Caco-2 (cell line): Measurements from ENCODE around the gene SYNGR1. TPM values are rescaled to one million over a fixed set of nuclear protein-coding genes. Genes with fewer than 3 reads are reported as not detected.

Experiments
- BruUV-seq: library from RNA; stranded (reverse); fragments of 400-500 nt; replicated peaks from 2 replicates; lab custom pipeline; 2021; lab: Mats Ljungman, UMichigan
- CTCF ChIA-PET: fragments of 300-600 bp; sonication (Branson Sonifier 250); formaldehyde crosslinking; loops from one replicate; lab custom pipeline; 2022; ENCODE audit warnings: antibody characterized with exemption; lab: Charles Lee
- POLR2A ChIA-PET: fragments of 300-600 bp; sonication (Branson Sonifier 250); formaldehyde crosslinking; loops from one replicate; lab custom pipeline; 2022; ENCODE audit warnings: antibody characterized with exemption; lab: Charles Lee
- DNase-seq, 2 experiments: peaks; one replicate each; pipeline versions ENCODE4 v3.0.0 to v3.0.0-alpha.2; 2020 to 2022
- H3K27me3 ChIP-seq: replicated peaks from 2 replicates; pipeline ENCODE4 v1.6.0; 2011; ENCODE audit warnings: low read length; ENCODE audit not compliant: control insufficient read depth, insufficient read depth
- H3K36me3 ChIP-seq: 2 replicates; pipeline ENCODE4 v1.5.1; 2011; ENCODE audit warnings: low read length; ENCODE audit not compliant: control insufficient read depth, insufficient read depth
- H3K4me1 ChIP-seq: fragments of 250-450 bp; sonication (Bioruptor Pico); 2 replicates; pipeline ENCODE4 v1.5.1; 2020; ENCODE audit warnings: mild to moderate bottlenecking
- H3K4me3 ChIP-seq: 2 replicates; pipeline ENCODE4 v1.5.1; 2011; ENCODE audit warnings: low read depth, mild to moderate bottlenecking, control low read depth, low read length
- H3K9me3 ChIP-seq: fragments of 250-450 bp; sonication (Bioruptor Pico); 2 replicates; pipeline ENCODE4 v1.5.1; 2020; ENCODE audit warnings: mild to moderate bottlenecking, moderate library complexity
- H3K27ac Mint-ChIP-seq: one replicate; pipeline ENCODE4 v1.8.0; 2022; ENCODE audit warnings: mixed read lengths; ENCODE audit not compliant: unreplicated experiment
- H3K27me3 Mint-ChIP-seq: one replicate; pipeline ENCODE4 v1.8.0; 2022; ENCODE audit warnings: mixed read lengths; ENCODE audit not compliant: insufficient read depth, unreplicated experiment
- H3K36me3 Mint-ChIP-seq: one replicate; pipeline ENCODE4 v1.8.0; 2022; ENCODE audit warnings: mild to moderate bottlenecking, mixed read lengths; ENCODE audit not compliant: insufficient read depth, unreplicated experiment
- H3K4me1 Mint-ChIP-seq: one replicate; pipeline ENCODE4 v1.8.0; 2022; ENCODE audit warnings: low read depth, mixed read lengths; ENCODE audit not compliant: unreplicated experiment
- H3K4me3 Mint-ChIP-seq: one replicate; pipeline ENCODE4 v1.8.0; 2022; ENCODE audit warnings: mild to moderate bottlenecking, moderate library complexity, mixed read lengths; ENCODE audit not compliant: unreplicated experiment
- H3K9me3 Mint-ChIP-seq: one replicate; pipeline ENCODE4 v1.8.0; 2022; ENCODE audit warnings: mixed read lengths; ENCODE audit not compliant: unreplicated experiment
- intact Hi-C: fragments of 100-400 bp; cut with micrococcal nuclease; formaldehyde crosslinking; loops from one replicate; pipeline ENCODE4 v1.10.0; 2022; ENCODE audit not compliant: unreplicated experiment
- total RNA-seq: library from RNA; stranded (reverse); gene quantifications from 2 replicates; pipeline ENCODE4 v1.2.3, GENCODE V29; 2022
- TF ChIP-seq, protein P1 (sequence below), 2 experiments: fragments of 200-600 bp in 1 of 2; IDR thresholded peaks; 1 replicate in 1 of 2; 2 replicates in 1 of 2; pipeline versions ENCODE4 v1.5.1 to v1.8.0; 2011 to 2022; ENCODE audit warnings: antibody characterized with exemption in 1 of 2, control low read depth in 1 of 2, inconsistent platforms in 1 of 2, low read depth in 1 of 2, low read length in 1 of 2, mild to moderate bottlenecking in 1 of 2, moderate library complexity in 1 of 2; ENCODE audit not compliant: insufficient read depth in 1 of 2, severe bottlenecking in 1 of 2, unreplicated experiment in 1 of 2

SYNGR1 gene
- total RNA-seq, 1 experiment from 2014 or later, result 20.2 TPM

DNA sequence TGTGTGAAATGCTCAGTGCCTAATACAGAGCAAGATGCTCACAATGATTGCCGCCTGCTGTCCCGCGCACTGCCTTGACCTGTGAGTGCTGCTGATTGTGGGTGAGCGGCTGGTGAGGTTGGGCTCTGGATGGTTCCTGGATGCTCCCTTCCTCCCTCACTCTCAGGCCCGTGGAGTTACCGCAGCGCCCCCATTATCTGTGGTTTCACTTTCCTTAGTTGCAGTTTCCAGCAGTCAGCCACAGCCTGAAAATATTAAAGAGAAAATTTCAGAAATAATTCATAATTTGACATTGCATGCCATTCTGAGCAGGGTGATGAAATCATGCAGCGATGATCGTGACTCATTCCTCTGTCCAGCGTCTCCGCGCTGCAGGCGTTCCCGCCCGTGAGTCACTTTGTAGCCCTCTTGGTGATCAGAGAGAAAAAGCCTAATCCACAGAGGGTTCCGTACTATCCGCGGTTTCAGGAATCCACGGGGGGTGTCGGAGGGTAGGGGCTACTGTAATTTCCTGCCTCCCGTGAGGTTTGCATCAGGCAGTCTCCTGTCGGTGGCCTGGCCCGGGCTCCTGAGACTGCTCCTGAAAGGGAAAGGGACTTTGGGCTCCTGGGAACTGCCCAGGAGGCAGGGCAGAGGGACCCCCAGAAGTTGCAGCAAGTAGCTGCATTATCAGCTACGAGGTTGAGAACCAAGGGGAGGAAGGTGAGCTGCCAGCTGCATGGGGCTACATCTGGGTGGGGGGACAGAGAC lies 41.0 kb upstream of the SYNGR1 start:
- ChIA-PET CTCF (interaction anchor here (1.4 kb wide), 1 partner anchor 220 kb away, joined by 5 read pairs; no protein-coding TSS in a partner anchor), POLR2A (interaction anchor here (1.5 kb wide), 1 partner anchor 11 kb away, joined by 4 read pairs; the partner anchor contains the start of gene RPL3)
- intact Hi-C loops, result no loop called here
- Mint-ChIP-seq H3K4me3 (no peak overlapping the region), H3K9me3 (no peaks in the 10 kb centered on the region), H3K4me1 (no peaks in the 10 kb centered on the region), H3K36me3 (peaks cover 60% of the 10 kb centered on the region), H3K27me3 (no peaks in the 10 kb centered on the region), H3K27ac (no peak overlapping the region)
- Histone ChIP-seq H3K27me3 (no peaks in the 10 kb centered on the region), H3K4me3 (no peak overlapping the region), H3K36me3 (no peaks in the 10 kb centered on the region; the same call in 1 of the 2 replicates), H3K9me3 (no peaks in the 10 kb centered on the region), H3K4me1 (peaks cover 13% of the 10 kb centered on the region; the same call in 1 of the 2 replicates)
- BruUV-seq, result no TSS peak
- TF ChIP-seq, protein P1, sequence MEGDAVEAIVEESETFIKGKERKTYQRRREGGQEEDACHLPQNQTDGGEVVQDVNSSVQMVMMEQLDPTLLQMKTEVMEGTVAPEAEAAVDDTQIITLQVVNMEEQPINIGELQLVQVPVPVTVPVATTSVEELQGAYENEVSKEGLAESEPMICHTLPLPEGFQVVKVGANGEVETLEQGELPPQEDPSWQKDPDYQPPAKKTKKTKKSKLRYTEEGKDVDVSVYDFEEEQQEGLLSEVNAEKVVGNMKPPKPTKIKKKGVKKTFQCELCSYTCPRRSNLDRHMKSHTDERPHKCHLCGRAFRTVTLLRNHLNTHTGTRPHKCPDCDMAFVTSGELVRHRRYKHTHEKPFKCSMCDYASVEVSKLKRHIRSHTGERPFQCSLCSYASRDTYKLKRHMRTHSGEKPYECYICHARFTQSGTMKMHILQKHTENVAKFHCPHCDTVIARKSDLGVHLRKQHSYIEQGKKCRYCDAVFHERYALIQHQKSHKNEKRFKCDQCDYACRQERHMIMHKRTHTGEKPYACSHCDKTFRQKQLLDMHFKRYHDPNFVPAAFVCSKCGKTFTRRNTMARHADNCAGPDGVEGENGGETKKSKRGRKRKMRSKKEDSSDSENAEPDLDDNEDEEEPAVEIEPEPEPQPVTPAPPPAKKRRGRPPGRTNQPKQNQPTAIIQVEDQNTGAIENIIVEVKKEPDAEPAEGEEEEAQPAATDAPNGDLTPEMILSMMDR (IDR thresholded peaks at IDR 0.05; ENCODE audit: insufficient read depth in 1 of 2, low read depth in 1 of 2, low read length in 1 of 2, severe bottlenecking in 1 of 2, unreplicated experiment in 1 of 2), result no peak
- no peak for DNase-seq

DNA sequence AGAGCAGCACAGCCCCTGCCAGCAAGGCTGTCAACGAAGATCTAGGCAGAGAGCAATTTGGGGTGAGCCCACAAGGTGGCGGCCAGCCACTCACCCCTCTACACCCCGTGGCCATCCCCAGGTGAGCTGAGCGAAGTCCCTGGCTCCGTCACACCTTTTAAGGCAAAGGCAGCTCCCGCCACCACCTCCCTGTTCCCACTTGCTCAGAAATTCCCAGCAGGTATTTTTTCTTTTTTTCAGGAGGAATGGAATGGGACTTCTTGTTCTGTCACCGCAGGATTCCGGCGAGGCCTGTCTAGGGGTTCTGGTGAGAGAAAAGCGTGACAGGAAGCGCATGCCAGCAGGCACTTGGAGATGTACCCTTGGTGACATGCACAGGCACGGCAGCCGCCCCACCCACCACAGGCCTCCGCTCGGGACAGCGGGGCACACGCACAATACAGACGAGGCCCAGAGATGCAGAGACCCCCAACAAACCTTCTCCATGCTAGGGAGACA lies 40.4 kb upstream of the SYNGR1 start:
- H3K36me3 Mint-ChIP-seq, result peaks cover 66% of the 10 kb centered on the region
- H3K27me3 ChIP-seq, result no peaks in the 10 kb centered on the region
- no peaks in the 10 kb centered on the region for H3K4me1 Mint-ChIP-seq
- no peak for DNase-seq
- peaks cover 9% of the 10 kb centered on the region; the same call in 1 of the 2 replicates for H3K4me1 ChIP-seq
- H3K9me3 Mint-ChIP-seq, result no peaks in the 10 kb centered on the region
- H3K36me3 ChIP-seq, result peaks cover 2% of the 10 kb centered on the region; the same call in 1 of the 2 replicates
- no TSS peak for BruUV-seq
- POLR2A ChIA-PET, result interaction anchor here (1.5 kb wide), 1 partner anchor 10 kb away, joined by 4 read pairs; the partner anchor contains the start of gene RPL3
- intact Hi-C loops, result no loop called here
- TF ChIP-seq, protein P1 (IDR thresholded peaks at IDR 0.05; ENCODE audit: insufficient read depth in 1 of 2, low read depth in 1 of 2, low read length in 1 of 2, severe bottlenecking in 1 of 2, unreplicated experiment in 1 of 2), result peak; percentile 22 to 23
- H3K4me3 Mint-ChIP-seq, result no peak overlapping the region
- no peaks in the 10 kb centered on the region for H3K27me3 Mint-ChIP-seq
- H3K9me3 ChIP-seq, result no peaks in the 10 kb centered on the region
- CTCF ChIA-PET, result interaction anchor here (0.6 to 1.4 kb wide), 2 partner anchors 138 to 220 kb away, joined by 4 to 5 read pairs; no protein-coding TSS in a partner anchor
- no peak overlapping the region for H3K4me3 ChIP-seq
- no peak overlapping the region for H3K27ac Mint-ChIP-seq
